Loucy (cell line): ENCODE measurements around the gene SNX24.
"Not testable (repeated sequence)": the region's sequence is repeated elsewhere in the genome, so short reads cannot be mapped to it uniquely, and the experiment has no call there.

ENCODE experiments used
- H2AFZ ChIP-seq: fragments of 200-600 bp; sonication (generic); 2 replicates; pipeline ENCODE4 v1.6.0; 2016; ENCODE audit warnings: antibody characterized with exemption, mild to moderate bottlenecking, low read length, moderate library complexity
- H3F3A ChIP-seq: fragments of 200-600 bp; 2 replicates; pipeline ENCODE4 v1.6.0; 2016; ENCODE audit warnings: antibody characterized with exemption, low read depth, mild to moderate bottlenecking
- H3K27me3 ChIP-seq: fragments of 200-600 bp; sonication (generic); 2 replicates; pipeline ENCODE4 v1.6.1; 2014; ENCODE audit warnings: low read length, mild to moderate bottlenecking; ENCODE audit not compliant: insufficient read depth, poor library complexity, severe bottlenecking
- H3K36me3 ChIP-seq: fragments of 200-600 bp; sonication (generic); 2 replicates; pipeline ENCODE4 v1.6.1; 2016; ENCODE audit warnings: low read length; ENCODE audit not compliant: insufficient read depth
- H3K4me1 ChIP-seq: fragments of 200-600 bp; sonication (generic); 2 replicates; pipeline ENCODE4 v1.5.1; 2014; ENCODE audit warnings: low read length, mild to moderate bottlenecking; ENCODE audit not compliant: insufficient read depth, poor library complexity, severe bottlenecking
- H3K4me2 ChIP-seq: fragments of 200-600 bp; sonication (generic); 2 replicates; pipeline ENCODE4 v1.6.0; 2014; ENCODE audit warnings: antibody characterized with exemption, low read length, low read depth, mild to moderate bottlenecking; ENCODE audit not compliant: poor library complexity, severe bottlenecking
- H3K4me3 ChIP-seq: fragments of 200-600 bp; sonication (generic); 2 replicates; pipeline ENCODE4 v1.5.1; 2014; ENCODE audit warnings: low read length, mild to moderate bottlenecking, mixed read lengths; ENCODE audit not compliant: poor library complexity, severe bottlenecking
- H3K79me2 ChIP-seq: fragments of 200-600 bp; sonication (generic); 2 replicates; pipeline ENCODE4 v1.6.1; 2014; ENCODE audit warnings: low read length; ENCODE audit not compliant: insufficient read depth
- H3K9ac ChIP-seq: fragments of 200-600 bp; sonication (generic); 2 replicates; pipeline ENCODE4 v1.6.0; 2014; ENCODE audit warnings: mild to moderate bottlenecking, low read depth, low read length, moderate library complexity; ENCODE audit not compliant: poor library complexity, severe bottlenecking
- H3K9me2 ChIP-seq: fragments of 200-600 bp; sonication (generic); replicated peaks from 2 replicates; pipeline ENCODE4 v1.6.1; 2016; ENCODE audit warnings: low read depth, low read length, mixed read lengths
- H3K9me3 ChIP-seq: fragments of 200-600 bp; sonication (generic); 2 replicates; pipeline ENCODE4 v1.6.1; 2014; ENCODE audit warnings: mild to moderate bottlenecking, antibody characterized with exemption, low read length, low read depth; ENCODE audit not compliant: insufficient read depth
- H4K20me1 ChIP-seq: fragments of 200-600 bp; sonication (generic); 2 replicates; pipeline ENCODE4 v1.6.0; 2014; ENCODE audit warnings: antibody characterized with exemption, low read length, mild to moderate bottlenecking; ENCODE audit not compliant: insufficient read depth, poor library complexity, severe bottlenecking
- EZH2phosphoT487 ChIP-seq: fragments of 200-600 bp; IDR thresholded peaks from 2 replicates; pipeline ENCODE4 v1.6.1; 2018; ENCODE audit warnings: antibody characterized with exemption, mild to moderate bottlenecking, moderate library complexity, borderline replicate concordance
- TF ChIP-seq, protein P1 (sequence below): fragments of 200-600 bp; sonication (generic); conservative IDR thresholded peaks from 2 replicates; pipeline ENCODE4 v1.5.1; 2014; ENCODE audit warnings: mild to moderate bottlenecking, antibody characterized with exemption, low read length

Gene SNX24

DNA sequence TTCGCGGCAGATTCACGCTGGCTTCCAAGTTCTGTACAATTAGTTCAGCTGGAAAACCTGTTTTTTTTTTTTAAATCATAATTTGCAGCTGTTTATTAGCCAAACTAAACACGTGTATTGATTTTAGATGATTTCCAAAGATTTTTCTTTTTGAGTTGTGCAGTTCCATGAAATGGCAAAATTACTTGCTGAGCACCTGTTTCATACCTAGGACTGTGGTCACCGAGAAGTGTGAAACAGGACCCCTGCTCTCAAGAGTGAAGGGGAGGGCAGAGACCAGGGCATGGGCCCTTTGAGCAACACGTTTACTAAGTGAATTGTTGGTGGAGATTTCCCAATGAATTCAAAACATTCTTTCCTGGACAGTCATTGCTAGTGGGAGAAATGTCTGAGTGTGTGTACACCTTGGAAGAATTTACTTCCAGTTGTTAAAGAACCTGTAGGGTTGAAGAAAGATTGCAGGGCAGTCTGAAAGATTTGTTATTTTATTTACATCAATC, 688 bp downstream of the SNX24 start:
- Histone ChIP-seq H3K79me2 (no peaks in the 10 kb centered on the region), H3F3A (peaks cover 7% of the 10 kb centered on the region; the same call in 1 of the 2 replicates), H3K36me3 (no peaks in the 10 kb centered on the region), H3K4me2 (peak overlapping the region; percentile 60), H3K9me2 (no peaks in the 10 kb centered on the region), H3K27me3 (no peaks in the 10 kb centered on the region), H3K9me3 (no peaks in the 10 kb centered on the region), H2AFZ (peak overlapping the region; percentile 80), H3K4me1 (peaks cover 19% of the 10 kb centered on the region), H3K4me3 (peak overlapping the region; percentile 97), H4K20me1 (no peaks in the 10 kb centered on the region), H3K9ac (peak overlapping the region; percentile 54)
- TF ChIP-seq, protein P1, sequence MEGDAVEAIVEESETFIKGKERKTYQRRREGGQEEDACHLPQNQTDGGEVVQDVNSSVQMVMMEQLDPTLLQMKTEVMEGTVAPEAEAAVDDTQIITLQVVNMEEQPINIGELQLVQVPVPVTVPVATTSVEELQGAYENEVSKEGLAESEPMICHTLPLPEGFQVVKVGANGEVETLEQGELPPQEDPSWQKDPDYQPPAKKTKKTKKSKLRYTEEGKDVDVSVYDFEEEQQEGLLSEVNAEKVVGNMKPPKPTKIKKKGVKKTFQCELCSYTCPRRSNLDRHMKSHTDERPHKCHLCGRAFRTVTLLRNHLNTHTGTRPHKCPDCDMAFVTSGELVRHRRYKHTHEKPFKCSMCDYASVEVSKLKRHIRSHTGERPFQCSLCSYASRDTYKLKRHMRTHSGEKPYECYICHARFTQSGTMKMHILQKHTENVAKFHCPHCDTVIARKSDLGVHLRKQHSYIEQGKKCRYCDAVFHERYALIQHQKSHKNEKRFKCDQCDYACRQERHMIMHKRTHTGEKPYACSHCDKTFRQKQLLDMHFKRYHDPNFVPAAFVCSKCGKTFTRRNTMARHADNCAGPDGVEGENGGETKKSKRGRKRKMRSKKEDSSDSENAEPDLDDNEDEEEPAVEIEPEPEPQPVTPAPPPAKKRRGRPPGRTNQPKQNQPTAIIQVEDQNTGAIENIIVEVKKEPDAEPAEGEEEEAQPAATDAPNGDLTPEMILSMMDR: no peak
- no peak for TF ChIP-seq EZH2phosphoT487

DNA sequence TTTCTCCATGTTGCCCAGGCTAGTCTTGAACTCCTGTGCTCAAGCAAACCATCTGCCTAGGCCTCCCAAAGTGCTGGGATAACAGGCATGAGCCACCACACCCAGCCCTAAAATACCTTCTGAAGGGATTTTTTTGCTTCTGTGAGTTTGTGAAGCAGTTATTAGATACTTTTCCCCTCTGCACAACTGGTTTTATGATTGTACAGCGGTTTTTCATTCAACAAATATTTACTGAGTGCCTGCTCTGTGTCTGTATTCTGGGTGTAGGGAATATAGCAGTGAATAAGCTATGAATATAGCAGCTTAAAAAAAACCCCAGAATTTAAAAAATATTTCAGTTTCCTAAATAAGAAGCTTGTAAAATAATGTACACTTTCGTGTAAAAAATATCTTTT, 2.3 kb downstream of the SNX24 start:
- Histone ChIP-seq H3K4me2 (no peak overlapping the region), H3K4me1 (peaks cover 19% of the 10 kb centered on the region), H3K27me3 (no peaks in the 10 kb centered on the region), H3F3A (peaks cover 7% of the 10 kb centered on the region; the same call in 1 of the 2 replicates), H3K4me3 (no peak overlapping the region), H3K9me3 (no peaks in the 10 kb centered on the region), H4K20me1 (no peaks in the 10 kb centered on the region), H3K79me2 (no peaks in the 10 kb centered on the region), H3K36me3 (no peaks in the 10 kb centered on the region), H3K9me2 (no peaks in the 10 kb centered on the region), H3K9ac (no peak overlapping the region), H2AFZ (no peak overlapping the region)
- TF ChIP-seq EZH2phosphoT487: no peak
- TF ChIP-seq, protein P1: no peak

DNA sequence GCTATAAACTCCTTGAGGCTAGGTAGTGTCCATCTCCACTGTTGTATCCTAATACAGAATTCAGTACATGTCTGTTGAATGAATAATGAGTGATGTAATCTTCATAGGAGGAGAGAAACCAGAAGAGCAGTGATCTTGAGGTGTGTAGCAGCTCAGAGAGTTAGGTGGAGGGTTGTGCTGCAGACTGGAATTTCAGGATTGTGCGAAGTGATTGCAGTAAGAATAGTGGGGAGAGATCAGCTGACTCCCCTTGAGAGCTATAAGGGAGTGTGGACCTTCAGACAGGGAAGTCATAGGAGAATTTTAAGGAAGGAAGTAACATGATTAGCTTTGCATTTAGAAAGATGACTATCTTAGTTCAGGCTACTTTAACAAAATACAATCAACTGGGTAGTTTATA, 4.4 kb downstream of the SNX24 start:
- Histone ChIP-seq H3K9ac (no peak overlapping the region), H3K9me3 (no peaks in the 10 kb centered on the region), H3K4me3 (no peak overlapping the region), H2AFZ (no peak overlapping the region), H3K4me2 (no peak overlapping the region), H3K36me3 (no peaks in the 10 kb centered on the region), H3K4me1 (peaks cover 12% of the 10 kb centered on the region), H3K79me2 (no peaks in the 10 kb centered on the region), H3K27me3 (no peaks in the 10 kb centered on the region), H4K20me1 (no peaks in the 10 kb centered on the region), H3F3A (peaks cover 7% of the 10 kb centered on the region; the same call in 1 of the 2 replicates), H3K9me2 (no peaks in the 10 kb centered on the region)
- no peak for TF ChIP-seq EZH2phosphoT487
- TF ChIP-seq, protein P1: no peak

DNA sequence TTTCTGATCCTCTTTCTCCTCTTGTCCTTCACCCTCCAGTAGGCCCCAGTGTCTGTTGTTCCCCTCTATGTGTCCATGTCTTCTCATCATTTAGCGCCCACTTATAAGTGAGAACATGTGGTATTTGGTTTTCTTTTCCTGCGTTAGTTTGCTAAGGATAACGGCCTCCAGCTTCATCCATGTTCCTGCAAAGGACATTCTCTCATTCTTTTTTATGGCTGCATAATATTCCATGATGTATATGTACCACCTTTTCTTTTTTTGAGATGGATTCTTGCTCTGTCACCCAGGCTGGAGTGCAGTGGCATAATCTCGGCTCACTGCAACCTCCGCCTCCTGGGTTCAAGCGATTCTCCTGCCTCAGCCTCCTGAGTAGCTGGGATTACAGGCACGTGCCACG, 12.1 kb downstream of the SNX24 start:
- not testable (repeated sequence) for H3F3A ChIP-seq, H3K9ac ChIP-seq, H3K9me2 ChIP-seq, H3K4me2 ChIP-seq, H3K4me3 ChIP-seq, H4K20me1 ChIP-seq, H3K27me3 ChIP-seq, H3K79me2 ChIP-seq, H3K9me3 ChIP-seq, H3K36me3 ChIP-seq, H2AFZ ChIP-seq, H3K4me1 ChIP-seq
